ENCODE measurements around the gene PDIA6.

Gene PDIA6

DNA sequence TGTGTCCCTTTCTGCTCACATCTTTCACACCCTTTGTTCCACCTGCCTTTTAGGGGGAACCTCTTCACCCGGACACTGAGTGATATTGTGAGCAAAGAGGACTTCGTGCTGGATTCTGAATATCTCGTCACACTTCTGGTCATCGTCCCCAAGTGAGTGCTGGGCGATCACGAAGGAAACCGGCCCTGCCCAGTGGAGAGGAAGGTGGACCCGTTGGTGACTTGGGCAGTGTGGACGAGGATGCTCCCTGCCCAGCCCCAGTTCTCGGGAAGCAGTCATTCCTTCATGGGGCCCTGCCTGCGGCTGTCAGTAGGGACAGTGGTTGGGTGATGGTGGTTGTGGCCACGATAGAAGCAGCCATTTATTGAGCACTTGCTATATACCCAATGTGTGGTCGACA lies 40.8 kb downstream of the PDIA6 start:
- H3K27ac ChIP-seq: no peak overlapping the region
- DNase-seq (ENCODE audit: low read depth, low spot score): no peak

DNA sequence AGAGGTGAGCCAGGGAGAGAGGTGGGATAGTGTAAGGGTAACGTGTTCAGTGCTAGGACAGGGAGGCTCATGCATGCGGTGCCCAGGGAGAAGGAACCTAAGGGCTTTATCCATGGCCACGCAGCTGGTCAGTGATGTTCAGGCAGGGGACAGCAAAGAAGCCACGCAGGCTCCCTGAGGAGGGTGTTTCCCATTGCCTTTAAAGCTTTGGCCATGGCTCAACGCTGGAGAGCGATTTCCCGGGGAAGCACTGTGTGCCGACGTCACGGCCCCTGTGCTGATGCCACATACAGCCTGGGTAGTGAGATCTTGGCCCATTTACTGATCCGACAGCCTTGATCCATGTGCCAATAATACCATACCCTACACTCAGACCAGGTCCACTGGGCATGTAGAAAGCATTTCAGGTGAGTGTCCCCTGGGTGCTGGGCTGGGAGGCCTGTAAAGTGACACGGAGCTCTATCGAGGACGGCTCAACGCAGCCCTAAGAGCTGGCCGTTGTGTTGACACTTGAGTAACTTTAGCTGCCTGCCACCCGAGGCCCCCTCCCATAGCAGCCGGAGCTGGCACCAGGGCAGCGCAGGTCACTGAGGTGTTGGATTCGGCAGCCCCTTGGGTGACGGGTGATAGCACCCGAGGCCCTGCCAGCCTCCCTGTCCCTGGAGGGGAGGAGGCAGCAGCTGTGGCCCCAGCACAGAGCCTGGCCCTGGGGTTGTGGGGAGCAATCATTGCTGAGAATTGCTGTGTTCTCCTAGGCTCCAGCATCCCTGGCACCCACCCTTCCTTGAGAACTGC lies 41.4 kb downstream of the PDIA6 start:
- no peak for DNase-seq (ENCODE audit: low read depth, low spot score)
- H3K27ac ChIP-seq: no peak overlapping the region

DNA sequence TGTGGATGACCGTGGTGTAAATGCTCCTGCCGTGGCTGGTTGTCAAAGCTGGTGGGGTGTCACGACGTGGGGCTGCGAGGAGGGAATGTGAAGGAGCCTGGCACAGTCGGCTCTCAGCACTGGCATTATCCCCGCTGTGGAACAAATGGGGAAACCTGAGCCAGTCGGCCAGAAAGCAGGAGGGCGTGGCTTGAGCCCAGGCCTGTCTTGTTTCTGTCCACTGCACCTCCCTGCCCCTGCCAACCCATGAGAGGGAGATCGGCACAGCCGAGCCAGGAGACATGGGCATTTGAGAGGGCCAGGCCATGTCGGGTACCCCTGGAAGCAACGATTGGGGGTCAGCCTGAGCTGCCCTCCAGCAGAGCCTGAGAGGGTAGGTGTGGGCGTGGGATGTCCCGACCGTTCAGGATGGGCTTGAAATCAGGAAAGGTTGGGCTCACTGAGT lies 44.5 kb downstream of the PDIA6 start:
- H3K27ac ChIP-seq: no peak overlapping the region
- DNase-seq (ENCODE audit: low read depth, low spot score): no peak

DNA sequence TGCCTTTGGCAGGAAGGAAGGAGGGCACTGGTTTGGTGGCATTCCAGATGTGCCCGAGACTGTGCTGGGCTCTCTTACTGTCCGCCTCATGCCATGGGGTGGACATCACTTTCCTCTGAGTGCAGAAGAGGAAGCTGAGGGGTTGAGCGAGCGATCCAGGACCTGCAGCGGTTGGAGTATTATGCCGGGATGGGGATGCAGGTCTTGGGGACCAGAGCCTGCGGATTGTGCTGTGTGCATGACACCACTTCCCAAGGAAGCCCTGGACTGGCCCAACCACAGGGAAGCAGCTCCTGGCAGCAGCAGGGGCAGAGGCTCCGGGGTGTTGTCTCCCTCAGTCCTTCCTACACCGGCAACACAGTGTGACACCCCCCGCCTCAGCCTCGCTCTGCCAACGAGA lies 46.7 kb downstream of the PDIA6 start:
- H3K27ac ChIP-seq: no peak overlapping the region
- no peak for DNase-seq (ENCODE audit: low read depth, low spot score)

DNA sequence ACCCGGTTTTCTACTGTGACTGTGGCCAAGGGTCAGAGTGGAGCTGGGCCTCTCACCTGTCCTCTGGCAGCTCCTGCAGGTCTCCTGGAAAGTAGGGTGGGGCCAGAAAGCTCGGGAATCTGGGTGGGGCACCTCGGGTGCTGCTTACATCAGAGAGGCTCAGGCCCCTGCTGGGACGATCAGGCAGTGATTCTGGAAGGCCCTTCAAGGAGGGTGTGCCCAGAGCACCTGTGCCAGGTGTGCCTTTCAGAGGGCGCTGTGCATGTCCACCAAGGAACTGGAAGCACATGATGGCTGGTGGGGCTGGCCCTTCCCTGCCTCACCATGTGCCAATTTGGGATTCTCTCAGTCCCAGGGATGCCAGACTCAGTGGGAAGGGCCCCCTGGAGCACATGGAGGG lies 47.1 kb downstream of the PDIA6 start:
- no peak overlapping the region for H3K27ac ChIP-seq
- no peak for DNase-seq (ENCODE audit: low read depth, low spot score)

DNA sequence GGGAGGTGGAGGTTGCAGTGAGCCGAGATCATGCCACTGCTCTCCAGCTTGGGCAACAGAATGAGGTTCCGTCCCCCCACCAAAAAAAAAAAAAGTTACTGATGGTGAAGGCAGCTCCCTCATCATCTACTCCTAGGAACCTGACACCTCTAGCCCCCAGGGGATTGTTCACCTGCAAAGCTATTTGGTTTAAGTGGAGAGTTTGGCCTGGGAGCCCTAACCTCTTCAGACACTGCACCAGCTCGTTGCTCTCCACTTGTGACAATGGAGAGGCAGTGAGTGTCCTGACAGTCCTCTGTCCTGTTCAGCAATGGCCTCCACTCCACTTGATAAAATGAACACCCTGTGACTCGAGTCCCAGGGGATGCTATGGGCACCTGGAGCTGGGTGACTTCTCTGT lies 47.7 kb downstream of the PDIA6 start:
- no peak overlapping the region for H3K27ac ChIP-seq
- no peak for DNase-seq (ENCODE audit: low read depth, low spot score)

DNA sequence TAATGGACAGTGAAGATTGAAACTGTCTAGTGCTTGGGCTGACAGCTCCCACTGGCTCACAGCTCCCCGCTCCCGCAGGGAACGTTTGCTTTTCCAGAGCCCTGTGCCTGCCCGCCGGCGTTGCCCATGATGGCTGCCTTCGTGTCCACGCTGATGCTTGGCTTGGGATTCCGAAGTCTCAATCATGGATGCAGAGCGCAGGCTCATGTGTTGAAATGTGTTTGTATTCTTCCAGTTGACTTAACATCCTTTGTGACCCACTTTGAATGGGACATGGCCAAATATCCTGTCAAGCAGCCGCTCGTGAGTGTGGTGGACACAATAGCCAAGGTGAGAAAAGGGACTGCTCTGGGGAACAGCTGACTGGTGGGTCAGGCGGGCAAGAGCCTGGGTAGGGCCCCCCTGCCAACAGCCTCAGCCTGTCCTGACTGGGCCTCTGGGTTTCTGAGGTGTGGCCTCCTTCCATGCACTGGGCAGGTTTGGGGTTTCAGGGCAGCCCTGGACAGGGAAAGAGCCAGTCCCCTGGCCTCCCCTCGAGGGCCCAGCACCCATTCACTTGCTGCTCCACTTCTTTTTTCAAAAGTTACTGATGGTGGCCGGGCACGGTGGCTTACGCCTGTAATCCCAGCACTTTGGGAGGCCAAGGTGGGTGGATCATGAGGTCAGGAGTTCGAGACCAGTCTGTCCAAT lies 48.3 kb downstream of the PDIA6 start:
- no peak for DNase-seq (ENCODE audit: low read depth, low spot score)
- no peak overlapping the region for H3K27ac ChIP-seq

DNA sequence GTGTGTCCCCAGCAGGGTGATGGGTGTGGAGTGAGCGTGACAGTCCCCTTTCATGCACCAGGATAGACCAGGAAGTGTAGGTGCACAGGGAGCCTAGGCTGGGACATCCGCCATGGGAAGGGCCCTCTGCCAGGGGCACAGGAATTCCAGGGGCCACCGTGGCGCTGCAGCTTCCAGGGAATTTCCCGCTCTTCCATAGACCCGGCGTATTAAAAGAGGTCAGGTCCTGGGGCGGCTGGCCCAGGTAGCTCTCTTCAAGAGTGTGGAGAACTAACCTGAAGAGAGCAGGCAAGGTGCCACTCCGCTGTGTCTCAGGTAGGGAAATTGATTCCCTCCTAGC lies 49.2 kb downstream of the PDIA6 start:
- no peak overlapping the region for H3K27ac ChIP-seq
- no peak for DNase-seq (ENCODE audit: low read depth, low spot score)

DNA sequence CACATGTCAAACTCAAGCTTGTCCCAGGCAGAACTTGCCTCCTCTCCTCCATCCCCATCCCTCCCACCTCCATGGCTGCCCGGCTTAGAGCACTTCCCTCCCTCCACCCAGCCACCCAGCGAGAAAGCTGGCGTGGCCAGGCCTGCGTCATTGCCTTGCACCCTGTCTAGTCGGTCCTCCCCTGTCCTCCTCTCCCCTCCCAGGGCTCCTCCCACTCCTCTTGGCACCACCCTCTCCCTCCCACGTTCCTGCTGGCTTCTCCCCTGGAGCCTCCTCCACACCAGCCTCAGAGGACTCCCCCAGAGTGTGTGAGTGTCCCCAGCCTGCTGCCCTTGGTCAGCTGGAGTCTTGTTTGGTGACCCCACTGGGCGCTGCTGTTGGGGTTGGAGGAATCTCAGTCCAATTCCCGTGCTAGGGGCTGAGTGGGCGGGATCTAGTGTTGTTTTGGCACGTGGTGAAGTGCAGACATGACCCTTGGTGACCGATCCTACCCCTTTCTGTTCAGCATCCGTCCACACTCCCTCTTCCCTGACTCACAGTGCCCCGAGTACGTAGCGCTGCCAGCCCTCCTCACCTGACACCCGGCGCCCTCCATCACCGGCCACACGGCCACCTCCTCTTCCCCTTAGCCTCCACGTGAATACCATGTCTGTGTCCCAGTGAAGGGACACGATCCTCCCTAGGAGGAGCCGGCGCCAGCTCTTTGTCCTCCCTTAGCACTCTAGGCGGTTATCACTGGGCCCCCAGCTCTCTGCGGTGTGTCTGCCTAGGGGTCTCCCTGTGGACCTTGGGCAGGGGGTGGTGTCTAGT lies 49.7 kb downstream of the PDIA6 start:
- H3K27ac ChIP-seq: no peak overlapping the region
- no peak for DNase-seq (ENCODE audit: low read depth, low spot score)

DNA sequence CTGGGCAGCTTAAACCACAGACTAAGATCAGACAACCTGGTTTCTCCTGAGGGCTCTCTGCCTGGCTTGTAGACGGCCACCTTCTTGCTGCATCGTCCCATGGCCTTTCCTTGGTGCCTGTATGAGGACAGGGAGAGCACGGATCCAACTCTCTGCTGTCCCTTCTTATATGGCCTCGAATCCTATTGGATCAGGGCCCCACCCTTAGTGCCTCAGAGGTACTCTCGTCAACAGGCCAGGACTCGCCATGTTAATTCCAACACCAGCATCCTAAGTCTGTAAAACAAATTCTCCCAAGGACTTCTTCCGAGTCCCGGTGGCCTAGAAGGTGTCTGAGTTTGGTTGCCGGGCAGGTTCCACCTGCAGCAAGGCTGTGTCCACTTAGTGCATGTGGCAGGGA lies 51.0 kb downstream of the PDIA6 start:
- DNase-seq (ENCODE audit: low read depth, low spot score): no peak
- H3K27ac ChIP-seq: no peak overlapping the region

DNA sequence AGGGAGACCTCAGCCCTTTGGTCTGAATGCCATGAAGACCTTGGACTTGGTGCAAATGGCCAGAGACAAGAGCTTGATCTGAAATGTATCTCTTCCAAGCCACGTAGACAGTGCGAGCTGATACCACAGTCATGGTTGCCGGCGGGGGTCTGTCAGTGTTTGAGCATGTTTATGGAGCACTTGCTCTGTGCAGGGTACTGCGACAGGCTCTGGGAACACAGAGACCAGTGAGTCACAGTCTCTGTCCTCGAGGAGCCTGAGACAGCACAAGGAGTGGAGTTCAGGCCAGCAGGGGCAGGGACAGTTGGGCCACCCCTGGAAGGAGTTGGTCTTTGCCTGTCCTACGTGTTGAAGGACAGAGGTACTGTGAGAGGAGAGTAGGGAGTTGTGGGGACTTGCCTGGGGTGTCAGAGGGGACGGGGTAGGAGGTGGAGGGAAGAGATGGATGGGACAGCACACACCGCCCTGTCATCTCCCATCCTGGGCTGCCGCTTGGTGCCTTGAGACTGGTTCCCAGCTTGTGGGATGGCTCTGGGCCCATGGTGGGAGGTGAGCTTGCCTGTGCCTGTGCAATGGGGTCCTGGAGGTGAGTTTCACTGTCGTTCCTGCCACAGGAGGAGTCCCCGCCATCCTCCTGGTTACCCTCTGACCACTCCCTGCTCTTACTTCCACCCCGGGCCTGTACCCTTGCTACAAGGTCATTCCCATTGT lies 51.6 kb downstream of the PDIA6 start:
- no peak overlapping the region for H3K27ac ChIP-seq

DNA sequence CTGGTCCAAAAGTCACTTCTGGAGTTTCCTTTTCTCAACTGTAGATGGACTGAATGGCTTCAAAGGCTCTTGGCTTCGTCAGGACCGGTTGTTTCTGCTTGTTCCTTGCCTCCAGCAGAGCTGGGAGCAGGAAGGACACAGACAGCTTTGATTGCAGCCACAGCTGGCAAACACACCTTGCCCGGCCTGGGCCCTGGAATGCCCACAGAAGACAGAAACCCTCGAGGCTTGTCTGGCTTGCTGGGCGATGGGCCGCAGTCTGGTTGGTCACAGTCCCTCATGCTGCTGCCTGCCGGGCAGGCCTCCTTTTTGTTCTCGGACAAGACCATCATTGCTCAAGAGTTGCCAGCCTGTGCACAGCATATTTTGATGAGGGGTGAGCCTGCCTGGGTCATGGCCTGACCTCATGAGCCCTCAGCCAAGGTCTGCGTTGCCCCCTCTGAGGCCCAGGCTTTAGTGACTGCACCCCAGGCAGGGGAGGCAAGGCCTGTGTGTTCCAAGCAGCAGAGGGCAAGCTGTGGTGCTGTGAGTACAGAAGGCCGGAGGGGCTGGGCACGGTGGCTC lies 53.4 kb downstream of the PDIA6 start:
- DNase-seq (ENCODE audit: low read depth, low spot score): no peak

More for the DNA sequence above, 51.6 kb downstream of the PDIA6 start:
- DNase-seq (ENCODE audit: low read depth, low spot score): no peak

DNA sequence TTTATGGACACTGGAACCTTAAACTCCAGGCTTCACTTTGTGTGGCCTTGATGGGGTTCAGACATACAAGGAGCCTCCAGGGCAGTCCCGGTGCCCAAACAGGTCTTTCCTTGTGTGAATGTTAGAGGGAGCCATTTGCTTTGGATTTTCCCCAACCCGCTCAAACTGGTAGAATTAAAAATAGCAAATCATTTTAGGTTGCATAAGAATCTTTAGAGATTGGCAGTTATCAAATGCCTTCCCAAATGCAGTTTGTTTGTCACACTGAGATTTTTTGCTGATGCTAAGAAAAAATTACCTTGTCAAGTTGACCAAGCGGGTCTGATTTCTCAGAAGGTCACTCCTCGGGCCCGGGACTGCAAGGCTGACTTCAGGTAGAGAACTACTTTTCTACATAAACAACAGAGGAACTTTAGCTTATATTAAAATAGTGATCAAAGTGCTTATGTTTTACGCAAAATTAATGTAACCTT lies 54.7 kb downstream of the PDIA6 start:
- no peak for DNase-seq (ENCODE audit: low read depth, low spot score)
- no peak overlapping the region for H3K27ac ChIP-seq

More for the DNA sequence above, 53.4 kb downstream of the PDIA6 start:
- H3K27ac ChIP-seq: no peak overlapping the region

DNA sequence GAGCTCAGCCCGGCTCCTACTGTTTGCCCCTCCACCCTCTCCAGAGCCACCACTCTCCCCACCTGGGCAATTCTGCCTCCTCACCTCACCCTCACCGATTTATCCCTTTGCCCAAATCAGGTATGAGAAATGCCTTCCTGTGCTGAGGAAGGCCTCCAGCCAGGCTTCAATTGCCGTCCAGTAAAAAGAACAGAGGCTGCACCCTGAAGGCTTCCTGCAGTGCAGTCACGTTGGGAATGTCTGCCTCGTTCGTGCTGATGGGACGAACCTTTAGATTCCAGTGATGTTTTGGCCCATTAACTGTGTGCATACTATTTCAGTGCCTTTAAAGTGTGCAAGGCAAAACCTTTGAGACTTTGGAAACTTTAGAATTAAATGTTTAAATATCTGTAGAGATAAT lies 57.0 kb downstream of the PDIA6 start:
- no peak for DNase-seq (ENCODE audit: low read depth, low spot score)

DNA sequence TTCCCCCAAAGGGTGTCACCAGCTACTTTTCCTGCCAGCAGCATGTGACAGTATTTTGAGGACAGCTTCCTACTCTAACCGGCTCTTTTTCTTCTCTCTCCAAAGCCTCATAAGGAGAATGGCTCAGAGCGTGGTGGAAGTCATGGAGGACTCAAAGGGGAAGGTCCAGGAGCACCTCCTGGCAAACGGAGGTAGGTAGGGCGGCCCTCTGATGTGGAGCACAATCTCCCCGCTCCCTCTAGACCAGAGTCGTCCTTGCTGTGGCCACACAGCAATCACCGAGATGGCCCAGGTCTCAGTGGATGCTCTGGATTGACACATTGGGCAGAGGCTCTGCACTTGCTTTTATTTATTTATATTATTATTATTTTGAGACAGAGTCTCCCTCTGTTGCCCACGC lies 58.7 kb downstream of the PDIA6 start:
- no peak overlapping the region for H3K27ac ChIP-seq

More for the DNA sequence above, 57.0 kb downstream of the PDIA6 start:
- no peak overlapping the region for H3K27ac ChIP-seq

DNA sequence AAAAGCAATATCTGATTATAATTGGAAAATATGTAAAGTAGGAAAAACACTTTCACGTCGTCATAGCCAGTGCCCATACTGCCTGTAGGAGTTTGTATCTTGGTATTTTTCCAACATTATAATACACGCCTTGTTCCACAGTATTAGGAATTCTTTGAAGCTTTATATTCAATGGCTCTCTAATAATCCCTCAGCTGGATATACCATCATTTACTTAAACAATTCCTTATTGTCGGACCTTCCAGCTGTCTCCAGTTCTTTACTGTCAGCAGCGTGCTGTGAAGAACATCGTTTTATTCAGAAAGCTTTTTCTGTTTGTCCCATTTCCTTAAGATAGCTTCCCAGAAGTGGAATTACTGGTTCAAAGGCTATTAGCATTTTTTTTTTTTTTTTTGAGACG lies 59.4 kb downstream of the PDIA6 start:
- H3K27ac ChIP-seq: no peak overlapping the region

More for the DNA sequence above, 58.7 kb downstream of the PDIA6 start:
- DNase-seq (ENCODE audit: low read depth, low spot score): no peak

DNA sequence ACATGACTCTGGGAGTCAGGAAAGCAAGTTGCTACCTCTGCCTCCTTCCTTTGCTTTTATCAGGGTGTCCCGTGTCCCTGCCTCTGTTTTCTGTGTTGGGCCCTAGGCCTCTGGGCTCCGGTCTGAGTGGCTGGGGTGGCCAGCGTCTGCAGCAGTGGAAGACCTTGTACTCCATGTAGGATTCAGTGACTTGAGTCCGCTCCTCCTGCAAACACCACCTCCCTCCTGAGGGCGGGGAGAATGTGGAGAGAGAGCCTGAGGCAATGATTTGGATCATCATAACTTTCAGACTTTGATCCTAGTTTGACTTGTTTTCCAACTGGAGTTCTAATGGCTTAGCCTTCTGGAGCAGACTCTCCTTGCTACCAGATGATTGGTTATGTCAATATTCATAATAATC lies 60.3 kb downstream of the PDIA6 start:
- no peak overlapping the region for H3K27ac ChIP-seq
- DNase-seq (ENCODE audit: low read depth, low spot score): no peak

More for the DNA sequence above, 59.4 kb downstream of the PDIA6 start:
- DNase-seq (ENCODE audit: low read depth, low spot score): no peak

DNA sequence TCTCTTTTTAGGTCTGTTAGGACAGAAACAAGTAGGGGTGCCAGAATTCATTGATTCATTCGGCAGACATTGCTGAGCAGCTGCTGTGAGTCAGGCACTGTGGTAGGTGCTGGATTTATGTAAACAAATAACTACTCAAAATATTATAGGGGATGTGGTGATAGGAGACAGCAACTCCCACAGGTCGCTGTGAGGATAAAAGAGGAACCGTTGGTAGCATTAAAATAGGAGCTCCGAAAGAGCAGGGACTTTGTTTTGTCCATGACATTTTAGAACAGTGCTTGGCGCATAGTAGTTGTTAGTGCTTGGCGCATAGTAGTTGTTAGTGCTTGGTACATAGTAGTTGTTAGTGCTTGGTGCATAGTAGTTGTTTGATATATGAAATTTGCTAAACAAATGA lies 62.0 kb downstream of the PDIA6 start:
- H3K27ac ChIP-seq: no peak overlapping the region
- DNase-seq (ENCODE audit: low read depth, low spot score): no peak

DNA sequence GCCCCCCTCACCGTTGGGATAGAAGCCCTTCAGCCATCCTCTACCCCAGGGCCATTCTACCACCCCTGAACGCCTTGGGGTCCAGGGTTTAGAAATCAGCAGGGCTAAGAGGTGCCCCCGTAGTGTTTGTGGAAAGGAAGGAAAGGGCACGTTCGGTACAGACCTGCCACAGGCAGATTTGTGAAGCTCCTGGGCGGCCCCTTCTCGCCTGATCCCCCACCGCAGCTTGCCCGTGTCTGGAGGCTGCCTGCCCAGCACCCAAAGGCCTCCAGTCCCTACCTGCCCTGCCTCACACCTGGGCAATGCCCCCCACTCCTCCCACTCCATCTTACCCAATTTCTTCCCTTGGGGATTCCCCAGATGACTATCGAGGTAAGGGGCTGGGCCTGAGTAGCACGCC lies 69.9 kb downstream of the PDIA6 start:
- no peak for DNase-seq (ENCODE audit: low read depth, low spot score)
- H3K27ac ChIP-seq: no peak overlapping the region

DNA sequence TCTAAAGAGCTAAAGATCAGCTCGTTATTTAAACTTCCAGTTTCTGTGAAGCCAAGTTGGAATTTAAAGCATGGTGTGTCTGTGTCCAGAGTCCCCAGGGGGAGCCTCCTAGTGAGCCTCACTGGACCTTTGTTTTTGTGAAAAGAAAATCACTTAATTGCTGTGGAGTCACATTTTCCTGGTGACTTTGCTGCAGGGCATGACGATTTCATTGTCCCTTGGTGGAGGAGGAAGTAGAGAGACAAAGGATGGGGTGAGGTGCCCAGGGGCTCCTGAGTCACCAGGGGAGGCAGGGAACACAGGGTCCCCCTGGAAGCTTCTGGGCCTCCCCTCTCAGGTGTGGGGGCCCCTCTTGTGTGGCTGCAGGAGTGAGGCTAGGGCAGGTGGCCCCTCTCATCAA lies 71.4 kb downstream of the PDIA6 start:
- no peak overlapping the region for H3K27ac ChIP-seq
- DNase-seq (ENCODE audit: low read depth, low spot score): no peak
